ENCODE results near the gene C1orf232. TPM values are rescaled to one million over a fixed set of nuclear protein-coding genes. Genes with fewer than 3 reads are reported as not detected.

Gene C1orf232
- total and polyA plus RNA-seq, 9 of the 15 experiments (the other 6 are each of a cell fraction or from before 2014, with no cell fraction given): not detected

DNA sequence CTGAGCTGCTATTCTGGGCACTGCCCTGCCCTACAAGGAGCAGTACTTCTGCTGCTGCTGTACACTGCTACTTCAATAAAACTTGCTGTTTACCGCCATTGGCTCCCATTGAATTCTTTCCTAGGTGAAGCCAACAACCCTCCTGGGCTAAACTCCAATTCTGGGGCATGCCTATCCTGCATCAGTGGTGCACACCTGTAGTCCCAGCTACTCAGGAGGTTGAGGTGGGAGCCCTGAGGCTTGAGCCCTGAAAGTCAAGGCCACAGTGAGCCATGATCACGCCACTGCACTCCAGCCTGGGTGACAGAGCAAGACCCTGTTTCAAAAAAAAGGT is 36.0 kb downstream of the C1orf232 start (continued):
- TF ChIP-seq, protein P1, sequence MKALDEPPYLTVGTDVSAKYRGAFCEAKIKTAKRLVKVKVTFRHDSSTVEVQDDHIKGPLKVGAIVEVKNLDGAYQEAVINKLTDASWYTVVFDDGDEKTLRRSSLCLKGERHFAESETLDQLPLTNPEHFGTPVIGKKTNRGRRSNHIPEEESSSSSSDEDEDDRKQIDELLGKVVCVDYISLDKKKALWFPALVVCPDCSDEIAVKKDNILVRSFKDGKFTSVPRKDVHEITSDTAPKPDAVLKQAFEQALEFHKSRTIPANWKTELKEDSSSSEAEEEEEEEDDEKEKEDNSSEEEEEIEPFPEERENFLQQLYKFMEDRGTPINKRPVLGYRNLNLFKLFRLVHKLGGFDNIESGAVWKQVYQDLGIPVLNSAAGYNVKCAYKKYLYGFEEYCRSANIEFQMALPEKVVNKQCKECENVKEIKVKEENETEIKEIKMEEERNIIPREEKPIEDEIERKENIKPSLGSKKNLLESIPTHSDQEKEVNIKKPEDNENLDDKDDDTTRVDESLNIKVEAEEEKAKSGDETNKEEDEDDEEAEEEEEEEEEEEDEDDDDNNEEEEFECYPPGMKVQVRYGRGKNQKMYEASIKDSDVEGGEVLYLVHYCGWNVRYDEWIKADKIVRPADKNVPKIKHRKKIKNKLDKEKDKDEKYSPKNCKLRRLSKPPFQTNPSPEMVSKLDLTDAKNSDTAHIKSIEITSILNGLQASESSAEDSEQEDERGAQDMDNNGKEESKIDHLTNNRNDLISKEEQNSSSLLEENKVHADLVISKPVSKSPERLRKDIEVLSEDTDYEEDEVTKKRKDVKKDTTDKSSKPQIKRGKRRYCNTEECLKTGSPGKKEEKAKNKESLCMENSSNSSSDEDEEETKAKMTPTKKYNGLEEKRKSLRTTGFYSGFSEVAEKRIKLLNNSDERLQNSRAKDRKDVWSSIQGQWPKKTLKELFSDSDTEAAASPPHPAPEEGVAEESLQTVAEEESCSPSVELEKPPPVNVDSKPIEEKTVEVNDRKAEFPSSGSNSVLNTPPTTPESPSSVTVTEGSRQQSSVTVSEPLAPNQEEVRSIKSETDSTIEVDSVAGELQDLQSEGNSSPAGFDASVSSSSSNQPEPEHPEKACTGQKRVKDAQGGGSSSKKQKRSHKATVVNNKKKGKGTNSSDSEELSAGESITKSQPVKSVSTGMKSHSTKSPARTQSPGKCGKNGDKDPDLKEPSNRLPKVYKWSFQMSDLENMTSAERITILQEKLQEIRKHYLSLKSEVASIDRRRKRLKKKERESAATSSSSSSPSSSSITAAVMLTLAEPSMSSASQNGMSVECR (CRISPR knock-in tag; IDR thresholded peaks at IDR 0.05): 0 out of 2 replicates have a peak, but pooled peaks have one; percentile 45
- TF ChIP-seq CBX5 (IDR thresholded peaks at IDR 0.05; ENCODE audit: borderline replicate concordance, low read depth) (no peak), MAZ (CRISPR knock-in tag; conservative IDR thresholded peaks at IDR 0.05 in 1 of 2, IDR thresholded peaks at IDR 0.05 in 1 of 2) (no peak), ZNF174 (CRISPR knock-in tag; IDR thresholded peaks at IDR 0.05) (no peak), COPS2 (conservative IDR thresholded peaks at IDR 0.05) (no peak), HNRNPK (IDR thresholded peaks at IDR 0.05; ENCODE audit: low read depth, low read length, poor library complexity, severe bottlenecking) (no peak), ZNF644 (tag; IDR thresholded peaks at IDR 0.05; ENCODE audit: low read depth) (no peak), ZNF232 (CRISPR knock-in tag; IDR thresholded peaks at IDR 0.05) (no peak), SREBF2 (CRISPR knock-in tag; IDR thresholded peaks at IDR 0.05) (no peak), U2AF2 (optimal IDR thresholded peaks at IDR 0.05; ENCODE audit: low read depth, low read length) (no peak), RBFOX2 (IDR thresholded peaks at IDR 0.05; ENCODE audit: low read depth, low read length) (no peak), MECOM (CRISPR knock-in tag; IDR thresholded peaks at IDR 0.05) (no peak), ZNF695 (CRISPR knock-in tag; IDR thresholded peaks at IDR 0.05) (no peak), ZNF699 (CRISPR knock-in tag; IDR thresholded peaks at IDR 0.05; ENCODE audit: insufficient replicate concordance) (no peak), WHSC1 (IDR thresholded peaks at IDR 0.05; ENCODE audit: low read length) (no peak), BDP1 (IDR thresholded peaks at IDR 0.05; ENCODE audit: insufficient read depth, insufficient read length) (no peak), ZNF584 (CRISPR knock-in tag; IDR thresholded peaks at IDR 0.05; ENCODE audit: low read depth) (no peak), ZNF184 (CRISPR knock-in tag; IDR thresholded peaks at IDR 0.05) (no peak), SRSF3 (IDR thresholded peaks at IDR 0.05; ENCODE audit: insufficient read depth, low read length) (no peak), LEF1 (IDR thresholded peaks at IDR 0.05) (no peak)
- TF ChIP-seq, protein P2, sequence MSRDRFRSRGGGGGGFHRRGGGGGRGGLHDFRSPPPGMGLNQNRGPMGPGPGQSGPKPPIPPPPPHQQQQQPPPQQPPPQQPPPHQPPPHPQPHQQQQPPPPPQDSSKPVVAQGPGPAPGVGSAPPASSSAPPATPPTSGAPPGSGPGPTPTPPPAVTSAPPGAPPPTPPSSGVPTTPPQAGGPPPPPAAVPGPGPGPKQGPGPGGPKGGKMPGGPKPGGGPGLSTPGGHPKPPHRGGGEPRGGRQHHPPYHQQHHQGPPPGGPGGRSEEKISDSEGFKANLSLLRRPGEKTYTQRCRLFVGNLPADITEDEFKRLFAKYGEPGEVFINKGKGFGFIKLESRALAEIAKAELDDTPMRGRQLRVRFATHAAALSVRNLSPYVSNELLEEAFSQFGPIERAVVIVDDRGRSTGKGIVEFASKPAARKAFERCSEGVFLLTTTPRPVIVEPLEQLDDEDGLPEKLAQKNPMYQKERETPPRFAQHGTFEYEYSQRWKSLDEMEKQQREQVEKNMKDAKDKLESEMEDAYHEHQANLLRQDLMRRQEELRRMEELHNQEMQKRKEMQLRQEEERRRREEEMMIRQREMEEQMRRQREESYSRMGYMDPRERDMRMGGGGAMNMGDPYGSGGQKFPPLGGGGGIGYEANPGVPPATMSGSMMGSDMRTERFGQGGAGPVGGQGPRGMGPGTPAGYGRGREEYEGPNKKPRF (IDR thresholded peaks at IDR 0.05; ENCODE audit: low read depth, low read length): no peak
- TF ChIP-seq, protein P3, sequence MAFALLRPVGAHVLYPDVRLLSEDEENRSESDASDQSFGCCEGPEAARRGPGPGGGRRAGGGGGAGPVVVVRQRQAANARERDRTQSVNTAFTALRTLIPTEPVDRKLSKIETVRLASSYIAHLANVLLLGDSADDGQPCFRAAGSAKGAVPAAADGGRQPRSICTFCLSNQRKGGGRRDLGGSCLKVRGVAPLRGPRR (CRISPR knock-in tag; IDR thresholded peaks at IDR 0.05): no peak
- TF ChIP-seq, protein P4, sequence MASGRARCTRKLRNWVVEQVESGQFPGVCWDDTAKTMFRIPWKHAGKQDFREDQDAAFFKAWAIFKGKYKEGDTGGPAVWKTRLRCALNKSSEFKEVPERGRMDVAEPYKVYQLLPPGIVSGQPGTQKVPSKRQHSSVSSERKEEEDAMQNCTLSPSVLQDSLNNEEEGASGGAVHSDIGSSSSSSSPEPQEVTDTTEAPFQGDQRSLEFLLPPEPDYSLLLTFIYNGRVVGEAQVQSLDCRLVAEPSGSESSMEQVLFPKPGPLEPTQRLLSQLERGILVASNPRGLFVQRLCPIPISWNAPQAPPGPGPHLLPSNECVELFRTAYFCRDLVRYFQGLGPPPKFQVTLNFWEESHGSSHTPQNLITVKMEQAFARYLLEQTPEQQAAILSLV (tag; IDR thresholded peaks at IDR 0.05): no peak
